Measurements from ENCODE around the gene MIGA2. TPM values are rescaled to one million over a fixed set of nuclear protein-coding genes. Genes with fewer than 3 reads are reported as not detected.
A peak's percentile ranks its signal among the peaks of the same experiment; 100 is the strongest.

The MIGA2 gene
- total and polyA plus RNA-seq, 9 of the 15 experiments (the other 6 are each of a cell fraction or from before 2014, with no cell fraction given), result 0.15 to 54.1 (median 18.0) TPM

DNA sequence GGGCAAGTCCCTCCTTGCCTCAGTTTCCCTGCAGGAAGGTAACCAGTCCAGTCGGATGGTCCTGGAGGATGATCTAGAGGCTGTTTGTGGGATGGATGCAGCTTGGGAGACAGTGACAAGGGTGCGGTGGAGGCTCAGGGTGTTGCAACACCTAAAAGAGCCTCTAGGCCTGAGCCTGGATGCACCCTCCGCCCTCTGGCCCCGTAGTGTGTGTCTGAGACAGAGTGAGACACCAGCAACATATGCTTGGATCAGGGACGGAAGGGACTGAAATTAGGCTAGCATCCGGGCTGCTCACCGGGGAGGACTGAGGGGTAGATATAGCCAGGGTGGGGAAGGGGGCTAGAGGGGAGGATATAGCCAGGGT, 73.1 kb downstream of the MIGA2 start:
- H3K9me3 ChIP-seq (replicated peaks; ENCODE audit: control insufficient read depth, insufficient read depth, low read depth, low read length), result no peaks in the 10 kb centered on the region
- FAIRE-seq, result no peak
- ATAC-seq, result peak; percentile 49
- peaks cover 35% of the 10 kb centered on the region for H3K79me2 ChIP-seq (ENCODE audit: control insufficient read depth, insufficient read depth, low read length)
- WGBS (ENCODE audit: insufficient coverage, low coverage, missing lambda C conversion rate), result 61% methylated on average over 7 of the region's 7 CpGs
- H4K20me1 ChIP-seq (replicated peaks; ENCODE audit: control insufficient read depth, insufficient read depth, low read length), result peaks cover 1% of the 10 kb centered on the region; the same call in 1 of the 2 replicates
- H3K9me1 ChIP-seq (ENCODE audit: control insufficient read depth, insufficient read depth, low read length), result no peaks in the 10 kb centered on the region
- 0 out of 2 replicates have a peak overlapping the region, but pooled peaks have one; percentile 100 for H3K4me3 ChIP-seq
- POLR2A ChIA-PET, result interaction anchor here (0.6 to 2.0 kb wide), 3 partner anchors 12 to 136 kb away, joined by 3 to 11 read pairs (median 3); no protein-coding TSS in a partner anchor
- peaks cover 3% of the 10 kb centered on the region; the same call in 1 of the 3 replicates for H3K36me3 ChIP-seq (ENCODE audit: control insufficient read depth, insufficient read depth, low read length)
- H2AFZ ChIP-seq (ENCODE audit: low read depth, low read length), result no peak overlapping the region
- DNase-seq (ENCODE audit: extremely low read depth in 1 of 4, low spot score in 3 of 4), result peak in 3 of 4 experiments; percentile 40 to 63 (median 48)
- no TSS peak for BruUV-seq (replicated peaks)
- intact Hi-C loops (cut with micrococcal nuclease) (no loop called here), in situ Hi-C loops (cut with MboI) (no loop called here)
- peaks cover 18 to 53% of the 10 kb centered on the region in 2 experiments for H3K4me1 ChIP-seq (replicated peaks in 1 of 2; ENCODE audit: control insufficient read depth in 2 of 2, insufficient read depth in 2 of 2, low read length in 2 of 2)
- no peak overlapping the region for H3K27ac ChIP-seq (ENCODE audit: extremely low read depth, low read depth, low read length)
- H3K9ac ChIP-seq (ENCODE audit: insufficient read depth in 1 of 2, low read depth in 2 of 2, low read length in 2 of 2), result peak overlapping the region in 1 of 2 experiments; percentile 5; a peak in 1 of 4 replicates
- H3K4me2 ChIP-seq (ENCODE audit: insufficient read depth, low read length), result no peak overlapping the region
- CTCF ChIA-PET (ENCODE audit: low intra/inter-chr PET ratio), result no interaction called here
- no peaks in the 10 kb centered on the region for H3K27me3 ChIP-seq (ENCODE audit: control insufficient read depth in 2 of 2, insufficient read depth in 2 of 2, low read length in 2 of 2)
- peak; percentile 91 for TF ChIP-seq CEBPG (CRISPR knock-in tag; IDR thresholded peaks at IDR 0.05)
- peak in 1 of 2 experiments; percentile 55; a peak in 2 of 4 replicates for TF ChIP-seq CEBPG (tag; conservative IDR thresholded peaks at IDR 0.05 in 1 of 2, IDR thresholded peaks at IDR 0.05 in 1 of 2)
- TF ChIP-seq, protein P1, sequence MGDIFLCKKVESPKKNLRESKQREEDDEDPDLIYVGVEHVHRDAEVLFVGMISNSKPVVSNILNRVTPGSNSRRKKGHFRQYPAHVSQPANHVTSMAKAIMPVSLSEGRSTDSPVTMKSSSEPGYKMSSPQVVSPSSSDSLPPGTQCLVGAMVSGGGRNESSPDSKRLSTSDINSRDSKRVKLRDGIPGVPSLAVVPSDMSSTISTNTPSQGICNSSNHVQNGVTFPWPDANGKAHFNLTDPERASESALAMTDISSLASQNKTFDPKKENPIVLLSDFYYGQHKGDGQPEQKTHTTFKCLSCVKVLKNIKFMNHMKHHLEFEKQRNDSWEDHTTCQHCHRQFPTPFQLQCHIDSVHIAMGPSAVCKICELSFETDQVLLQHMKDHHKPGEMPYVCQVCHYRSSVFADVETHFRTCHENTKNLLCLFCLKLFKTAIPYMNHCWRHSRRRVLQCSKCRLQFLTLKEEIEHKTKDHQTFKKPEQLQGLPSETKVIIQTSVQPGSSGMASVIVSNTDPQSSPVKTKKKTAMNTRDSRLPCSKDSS (IDR thresholded peaks at IDR 0.05; ENCODE audit: low read depth, partially characterized antibody), result no peak
- 0 out of 2 replicates have a peak, but pooled peaks have one; percentile 29 for TF ChIP-seq RERE (CRISPR knock-in tag; IDR thresholded peaks at IDR 0.05; ENCODE audit: borderline replicate concordance)
- TF ChIP-seq ZNF184 (CRISPR knock-in tag; IDR thresholded peaks at IDR 0.05), result no peak
- no peak for TF ChIP-seq ZNF217 (CRISPR knock-in tag; IDR thresholded peaks at IDR 0.05)
- TF ChIP-seq, protein P2, sequence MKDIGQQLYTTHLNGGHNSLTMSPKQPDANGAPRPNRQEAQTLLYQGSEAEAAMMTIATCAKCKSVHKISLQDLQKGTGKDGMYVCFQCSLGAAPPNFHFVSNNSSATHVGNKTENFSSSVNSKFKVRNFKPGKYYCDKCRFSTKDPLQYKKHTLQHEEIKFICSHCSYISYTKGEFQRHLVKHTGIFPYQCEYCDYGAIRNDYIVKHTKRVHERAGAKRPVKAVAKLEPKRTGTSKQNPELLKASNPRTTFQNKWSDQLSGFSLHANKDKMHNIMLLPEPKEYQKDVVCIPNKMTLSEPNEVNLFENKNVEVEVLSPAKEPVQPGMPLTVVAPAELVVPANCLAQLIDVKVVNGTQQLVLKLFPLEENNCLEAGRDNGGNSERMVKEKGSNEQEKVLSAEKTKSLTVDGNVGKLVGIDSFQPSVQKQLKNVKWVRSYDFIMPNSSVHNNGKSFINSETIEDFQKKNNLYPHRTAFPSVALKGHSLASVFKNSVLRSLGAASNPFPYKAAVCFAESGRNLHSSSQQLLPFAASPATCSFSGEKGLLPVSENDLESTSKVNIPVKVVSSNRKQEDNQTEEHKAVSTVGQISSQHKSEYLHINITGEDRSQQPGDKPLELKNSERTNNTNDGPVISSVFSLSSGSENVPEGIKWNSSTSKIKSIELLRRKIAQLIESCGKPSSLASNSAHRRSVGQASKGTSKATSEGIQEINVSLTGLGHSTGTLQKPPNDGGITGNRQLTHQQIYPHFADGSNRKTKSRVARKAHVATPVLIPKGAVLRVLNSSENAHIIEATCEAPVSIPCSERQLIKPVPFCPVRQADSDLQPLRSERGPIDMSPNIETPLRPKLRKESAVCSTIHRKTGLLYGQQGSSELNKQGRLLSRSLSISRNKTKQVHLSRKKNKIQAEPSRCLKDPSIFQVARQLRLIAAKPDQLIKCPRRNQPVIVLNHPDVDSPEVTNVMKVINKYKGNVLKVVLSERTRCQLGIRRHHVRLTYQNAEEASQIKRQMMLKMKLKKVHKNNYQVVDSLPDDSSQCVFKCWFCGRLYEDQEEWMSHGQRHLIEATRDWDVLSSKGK (CRISPR knock-in tag; IDR thresholded peaks at IDR 0.05), result no peak
- TF ChIP-seq NFIC (IDR thresholded peaks at IDR 0.05), result no peak
- TF ChIP-seq HDAC8 (tag; IDR thresholded peaks at IDR 0.05), result no peak
- TF ChIP-seq GABPB1 (CRISPR knock-in tag; IDR thresholded peaks at IDR 0.05), result 0 out of 2 replicates have a peak, but pooled peaks have one; percentile 17
